HepG2 (cell line): ENCODE data around the gene CDC25C. TPM values are rescaled to one million over a fixed set of nuclear protein-coding genes. Genes with fewer than 3 reads are reported as not detected.

Source experiments
- DDIT3 ChIP-seq: sonication (generic); formaldehyde crosslinking; IDR thresholded peaks from 2 replicates; pipeline ENCODE4 v1.4.0; 2020; ENCODE audit warnings: mild to moderate bottlenecking, missing genetic modification reagents
- ETV6 ChIP-seq: sonication (generic); formaldehyde crosslinking; conservative IDR thresholded peaks from 2 replicates; pipeline ENCODE4 v1.4.0; 2020; ENCODE audit warnings: missing genetic modification reagents
- HOMEZ ChIP-seq: IDR thresholded peaks from 2 replicates; pipeline ENCODE4 v1.6.1; 2016; ENCODE audit warnings: low read depth
- KDM5B ChIP-seq: sonication (generic); formaldehyde crosslinking; IDR thresholded peaks from 2 replicates; pipeline ENCODE4 v1.4.0; 2020; ENCODE audit warnings: missing genetic modification reagents, mild to moderate bottlenecking, borderline replicate concordance
- MBNL3 ChIP-seq: fragments of 250-450 bp; sonication (Bioruptor Pico); conservative IDR thresholded peaks from 2 replicates; pipeline ENCODE4 v1.8.0; 2022; ENCODE audit warnings: mild to moderate bottlenecking, inconsistent platforms
- PAX8 ChIP-seq: sonication (generic); formaldehyde crosslinking; IDR thresholded peaks from 2 replicates; pipeline ENCODE4 v1.8.0; 2022; ENCODE audit warnings: mild to moderate bottlenecking, missing genetic modification reagents, borderline replicate concordance
- PITX1 ChIP-seq: sonication (generic); formaldehyde crosslinking; IDR thresholded peaks from 2 replicates; pipeline ENCODE4 v1.5.1; 2020; ENCODE audit warnings: mild to moderate bottlenecking, missing genetic modification reagents
- ZKSCAN1 ChIP-seq: fragments of 150-350 bp; IDR thresholded peaks from 2 replicates; pipeline ENCODE4 v1.6.1; 2014; ENCODE audit warnings: low read length
- ZMYM2 ChIP-seq: sonication (generic); formaldehyde crosslinking; IDR thresholded peaks from 2 replicates; pipeline ENCODE4 v1.8.0; 2022; ENCODE audit warnings: mild to moderate bottlenecking, missing genetic modification reagents
- ZNF280D ChIP-seq: sonication (generic); formaldehyde crosslinking; IDR thresholded peaks from 2 replicates; pipeline ENCODE4 v1.5.1; 2020; ENCODE audit warnings: mild to moderate bottlenecking, missing genetic modification reagents
- ZNF432 ChIP-seq: sonication (generic); formaldehyde crosslinking; IDR thresholded peaks from 2 replicates; pipeline ENCODE4 v1.5.0; 2020; ENCODE audit warnings: missing genetic modification reagents, mild to moderate bottlenecking, borderline replicate concordance
- polyA plus RNA-seq, 8 experiments: library from polyadenylated mRNA; depleted of rRNA in 3 of 8; stranded (reverse) in 7 of 8; unstranded in 1 of 8; fragments of >200 nt; fragmentation: Illumina TruSeq in 4 of 8; extraction: Trizol in 4 of 8; gene quantifications; 2 replicates each; pipeline versions ENCODE4 v1.2.1 to v1.2.3, GENCODE V29; 2011 to 2016; ENCODE audit warnings: low read depth in 4 of 8, missing spikeins in 1 of 8, mixed read lengths in 1 of 8; ENCODE audit not compliant: insufficient read depth in 1 of 8
- total RNA-seq, 5 experiments: library from RNA; depleted of rRNA; stranded (reverse); fragments of >200 nt; fragmentation: Illumina TruSeq; extraction: Trizol; gene quantifications; 2 replicates each; pipeline ENCODE4 v1.2.3, GENCODE V29; 2016; ENCODE audit warnings: low read depth in 1 of 5
- TF ChIP-seq, protein P1 (sequence below): sonication (generic); formaldehyde crosslinking; IDR thresholded peaks from 2 replicates; pipeline ENCODE4 v1.5.1; 2020; ENCODE audit warnings: mild to moderate bottlenecking, missing genetic modification reagents, borderline replicate concordance
- TF ChIP-seq, protein P2 (sequence below): IDR thresholded peaks from 2 replicates; pipeline ENCODE4 v1.4.0; 2020; ENCODE audit warnings: mild to moderate bottlenecking, missing genetic modification reagents
- TF ChIP-seq, protein P3 (sequence below): sonication (generic); formaldehyde crosslinking; conservative IDR thresholded peaks from 2 replicates; pipeline ENCODE4 v1.4.0; 2020; ENCODE audit warnings: missing genetic modification reagents

Gene CDC25C
- total and polyA plus RNA-seq, 2 of the 13 experiments (the other 11 are each of a cell fraction or from before 2014, with no cell fraction given), result 17.7 to 27.6 TPM

DNA sequence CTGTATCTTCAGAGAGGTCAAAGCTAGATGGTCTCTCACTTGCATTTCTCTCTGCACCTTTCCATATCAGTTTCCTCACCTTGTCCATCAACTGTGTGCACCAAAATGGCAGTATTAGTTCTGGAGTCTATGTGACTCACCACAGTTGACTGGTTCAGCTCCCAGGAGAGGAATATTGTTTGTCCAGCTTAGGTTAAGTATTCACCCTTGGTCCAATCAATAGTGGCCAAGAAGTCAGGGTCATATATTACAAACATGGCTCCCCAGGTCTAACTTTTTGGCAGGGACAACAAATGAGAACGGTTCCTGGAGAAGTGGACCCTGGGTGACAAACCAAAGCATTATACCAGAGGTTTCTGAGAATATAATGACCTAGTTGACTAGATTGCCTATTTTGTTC is 93.6 kb downstream of the CDC25C start (continued):
- no peak for TF ChIP-seq ZNF280D (CRISPR knock-in tag)
- TF ChIP-seq MBNL3 (CRISPR knock-in tag), result no peak
- TF ChIP-seq ETV6 (CRISPR knock-in tag), result no peak
- no peak for TF ChIP-seq KDM5B
- no peak for TF ChIP-seq ZNF432 (CRISPR knock-in tag)
- TF ChIP-seq PAX8 (CRISPR knock-in tag), result no peak
- TF ChIP-seq ZKSCAN1, result no peak
- peak; percentile 29; the same call in 1 of the 2 replicates for TF ChIP-seq HOMEZ (CRISPR knock-in tag)
- TF ChIP-seq ZMYM2 (CRISPR knock-in tag), result no peak
- TF ChIP-seq, protein P1, sequence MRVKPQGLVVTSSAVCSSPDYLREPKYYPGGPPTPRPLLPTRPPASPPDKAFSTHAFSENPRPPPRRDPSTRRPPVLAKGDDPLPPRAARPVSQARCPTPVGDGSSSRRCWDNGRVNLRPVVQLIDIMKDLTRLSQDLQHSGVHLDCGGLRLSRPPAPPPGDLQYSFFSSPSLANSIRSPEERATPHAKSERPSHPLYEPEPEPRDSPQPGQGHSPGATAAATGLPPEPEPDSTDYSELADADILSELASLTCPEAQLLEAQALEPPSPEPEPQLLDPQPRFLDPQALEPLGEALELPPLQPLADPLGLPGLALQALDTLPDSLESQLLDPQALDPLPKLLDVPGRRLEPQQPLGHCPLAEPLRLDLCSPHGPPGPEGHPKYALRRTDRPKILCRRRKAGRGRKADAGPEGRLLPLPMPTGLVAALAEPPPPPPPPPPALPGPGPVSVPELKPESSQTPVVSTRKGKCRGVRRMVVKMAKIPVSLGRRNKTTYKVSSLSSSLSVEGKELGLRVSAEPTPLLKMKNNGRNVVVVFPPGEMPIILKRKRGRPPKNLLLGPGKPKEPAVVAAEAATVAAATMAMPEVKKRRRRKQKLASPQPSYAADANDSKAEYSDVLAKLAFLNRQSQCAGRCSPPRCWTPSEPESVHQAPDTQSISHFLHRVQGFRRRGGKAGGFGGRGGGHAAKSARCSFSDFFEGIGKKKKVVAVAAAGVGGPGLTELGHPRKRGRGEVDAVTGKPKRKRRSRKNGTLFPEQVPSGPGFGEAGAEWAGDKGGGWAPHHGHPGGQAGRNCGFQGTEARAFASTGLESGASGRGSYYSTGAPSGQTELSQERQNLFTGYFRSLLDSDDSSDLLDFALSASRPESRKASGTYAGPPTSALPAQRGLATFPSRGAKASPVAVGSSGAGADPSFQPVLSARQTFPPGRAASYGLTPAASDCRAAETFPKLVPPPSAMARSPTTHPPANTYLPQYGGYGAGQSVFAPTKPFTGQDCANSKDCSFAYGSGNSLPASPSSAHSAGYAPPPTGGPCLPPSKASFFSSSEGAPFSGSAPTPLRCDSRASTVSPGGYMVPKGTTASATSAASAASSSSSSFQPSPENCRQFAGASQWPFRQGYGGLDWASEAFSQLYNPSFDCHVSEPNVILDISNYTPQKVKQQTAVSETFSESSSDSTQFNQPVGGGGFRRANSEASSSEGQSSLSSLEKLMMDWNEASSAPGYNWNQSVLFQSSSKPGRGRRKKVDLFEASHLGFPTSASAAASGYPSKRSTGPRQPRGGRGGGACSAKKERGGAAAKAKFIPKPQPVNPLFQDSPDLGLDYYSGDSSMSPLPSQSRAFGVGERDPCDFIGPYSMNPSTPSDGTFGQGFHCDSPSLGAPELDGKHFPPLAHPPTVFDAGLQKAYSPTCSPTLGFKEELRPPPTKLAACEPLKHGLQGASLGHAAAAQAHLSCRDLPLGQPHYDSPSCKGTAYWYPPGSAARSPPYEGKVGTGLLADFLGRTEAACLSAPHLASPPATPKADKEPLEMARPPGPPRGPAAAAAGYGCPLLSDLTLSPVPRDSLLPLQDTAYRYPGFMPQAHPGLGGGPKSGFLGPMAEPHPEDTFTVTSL (CRISPR knock-in tag), result peak; percentile 84; the same call in 1 of the 2 replicates
- TF ChIP-seq, protein P2, sequence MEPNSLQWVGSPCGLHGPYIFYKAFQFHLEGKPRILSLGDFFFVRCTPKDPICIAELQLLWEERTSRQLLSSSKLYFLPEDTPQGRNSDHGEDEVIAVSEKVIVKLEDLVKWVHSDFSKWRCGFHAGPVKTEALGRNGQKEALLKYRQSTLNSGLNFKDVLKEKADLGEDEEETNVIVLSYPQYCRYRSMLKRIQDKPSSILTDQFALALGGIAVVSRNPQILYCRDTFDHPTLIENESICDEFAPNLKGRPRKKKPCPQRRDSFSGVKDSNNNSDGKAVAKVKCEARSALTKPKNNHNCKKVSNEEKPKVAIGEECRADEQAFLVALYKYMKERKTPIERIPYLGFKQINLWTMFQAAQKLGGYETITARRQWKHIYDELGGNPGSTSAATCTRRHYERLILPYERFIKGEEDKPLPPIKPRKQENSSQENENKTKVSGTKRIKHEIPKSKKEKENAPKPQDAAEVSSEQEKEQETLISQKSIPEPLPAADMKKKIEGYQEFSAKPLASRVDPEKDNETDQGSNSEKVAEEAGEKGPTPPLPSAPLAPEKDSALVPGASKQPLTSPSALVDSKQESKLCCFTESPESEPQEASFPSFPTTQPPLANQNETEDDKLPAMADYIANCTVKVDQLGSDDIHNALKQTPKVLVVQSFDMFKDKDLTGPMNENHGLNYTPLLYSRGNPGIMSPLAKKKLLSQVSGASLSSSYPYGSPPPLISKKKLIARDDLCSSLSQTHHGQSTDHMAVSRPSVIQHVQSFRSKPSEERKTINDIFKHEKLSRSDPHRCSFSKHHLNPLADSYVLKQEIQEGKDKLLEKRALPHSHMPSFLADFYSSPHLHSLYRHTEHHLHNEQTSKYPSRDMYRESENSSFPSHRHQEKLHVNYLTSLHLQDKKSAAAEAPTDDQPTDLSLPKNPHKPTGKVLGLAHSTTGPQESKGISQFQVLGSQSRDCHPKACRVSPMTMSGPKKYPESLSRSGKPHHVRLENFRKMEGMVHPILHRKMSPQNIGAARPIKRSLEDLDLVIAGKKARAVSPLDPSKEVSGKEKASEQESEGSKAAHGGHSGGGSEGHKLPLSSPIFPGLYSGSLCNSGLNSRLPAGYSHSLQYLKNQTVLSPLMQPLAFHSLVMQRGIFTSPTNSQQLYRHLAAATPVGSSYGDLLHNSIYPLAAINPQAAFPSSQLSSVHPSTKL, result peak; percentile 39; the same call in 1 of the 2 replicates
- TF ChIP-seq PITX1 (CRISPR knock-in tag), result peak; percentile 46; the same call in 1 of the 2 replicates
- no peak for TF ChIP-seq DDIT3
- TF ChIP-seq, protein P3, sequence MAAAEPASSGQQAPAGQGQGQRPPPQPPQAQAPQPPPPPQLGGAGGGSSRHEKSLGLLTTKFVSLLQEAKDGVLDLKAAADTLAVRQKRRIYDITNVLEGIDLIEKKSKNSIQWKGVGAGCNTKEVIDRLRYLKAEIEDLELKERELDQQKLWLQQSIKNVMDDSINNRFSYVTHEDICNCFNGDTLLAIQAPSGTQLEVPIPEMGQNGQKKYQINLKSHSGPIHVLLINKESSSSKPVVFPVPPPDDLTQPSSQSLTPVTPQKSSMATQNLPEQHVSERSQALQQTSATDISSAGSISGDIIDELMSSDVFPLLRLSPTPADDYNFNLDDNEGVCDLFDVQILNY, result no peak
